Omental fat pad (tissue), 4 donors: Measurements from ENCODE around the gene CDCP1. TPM values are rescaled to one million over a fixed set of nuclear protein-coding genes. Genes with fewer than 3 reads are reported as not detected.

Experiments
- ATAC-seq: fragments of 150-250 bp; one replicate; pipeline ENCODE4 v1.9.1; 2016; ENCODE audit warnings: mild to moderate bottlenecking, moderate library complexity; ENCODE audit not compliant: low FRiP score
- DNase-seq: peaks from one replicate; pipeline ENCODE4 v3.0.0-alpha.2; 2019; ENCODE audit warnings: low spot score
- CTCF ChIP-seq, 3 donors: fragments of 450-650 bp; IDR thresholded peaks; one replicate each; pipeline ENCODE4 v1.5.1; 2016 to 2017; ENCODE audit warnings: antibody characterized with exemption in 3 of 3, mild to moderate bottlenecking in 3 of 3, moderate library complexity in 2 of 3
- small RNA-seq: library from RNA; depleted of rRNA; stranded (forward); fragments of <200 nt; gene quantifications from one replicate; pipeline ENCODE3, GENCODE V24; 2016
- total RNA-seq, 4 donors: library from RNA; depleted of rRNA; stranded (reverse); fragments of >200 nt; gene quantifications; one replicate each; pipeline ENCODE4 v1.1.0, GENCODE V29; 2016

Gene CDCP1
- total RNA-seq, 4 donors from 2014 or later, result 0.16 to 30.7 (median 8.2) TPM

GRCh38 chr3:45035441-45036301, 110.5 kb downstream of the CDCP1 start:
- TF ChIP-seq CTCF (IDR thresholded peaks at IDR 0.05), result no peak
- DNase-seq (no peak), ATAC-seq (peak; percentile 43)

GRCh38 chr3:45034612-45035252, 111.4 kb downstream of the CDCP1 start:
- no peak for TF ChIP-seq CTCF (IDR thresholded peaks at IDR 0.05)
- DNase-seq (no peak), ATAC-seq (no peak)

- ATAC-seq (no peak), DNase-seq (no peak)
Measured at GRCh38 chr3:45033791-45034190, 112.4 kb downstream of the CDCP1 start.

More at GRCh38 chr3:45033791-45034190, 112.4 kb downstream of the CDCP1 start:
- TF ChIP-seq CTCF (IDR thresholded peaks at IDR 0.05), result no peak

Small RNA genes within 50 kb of the gene (small RNA-seq; reads per million reads assigned to genes)
- not detected for gene RNU5B-3P

Other genes starting within 250 kb of the CDCP1 start
- gene ZDHHC3, start 170.2 kb downstream of the CDCP1 start, total RNA-seq, result 10 to 100 TPM; 72.0 to 99.8 (median 80.1) TPM
- gene EXOSC7, start 170.1 kb downstream of the CDCP1 start, total RNA-seq, result 10 to 100 TPM; 31.7 to 47.7 (median 39.0) TPM
- gene CLEC3B, start 120.1 kb downstream of the CDCP1 start, total RNA-seq, result 100 to 1,000 TPM in 3 of 4 donors, 10 to 100 TPM in 1; 58.9 to 297 (median 125) TPM
- gene TMEM158, start 79.9 kb upstream of the CDCP1 start, total RNA-seq, result 10 to 100 TPM in 1 of 4 donors, 1 to 10 TPM in 1, under 1 TPM in 1, not detected in 1; 0.44 to 15.0 (median 3.9) TPM
- 10 to 100 TPM; 10.5 to 14.6 (median 13.7) TPM for gene LARS2, start 242.2 kb upstream of the CDCP1 start, total RNA-seq